DMS 273 (cell line): ENCODE data around the gene SPATA6.
"Not testable (repeated sequence)": the region's sequence is repeated elsewhere in the genome, so short reads cannot be mapped to it uniquely, and the experiment has no call there.

Experiments used
- DNase-seq: peaks from one replicate; lab custom pipeline; 2025; ENCODE audit not compliant: unreplicated experiment; lab: John Stamatoyannopoulos, UW

SPATA6 gene

DNA sequence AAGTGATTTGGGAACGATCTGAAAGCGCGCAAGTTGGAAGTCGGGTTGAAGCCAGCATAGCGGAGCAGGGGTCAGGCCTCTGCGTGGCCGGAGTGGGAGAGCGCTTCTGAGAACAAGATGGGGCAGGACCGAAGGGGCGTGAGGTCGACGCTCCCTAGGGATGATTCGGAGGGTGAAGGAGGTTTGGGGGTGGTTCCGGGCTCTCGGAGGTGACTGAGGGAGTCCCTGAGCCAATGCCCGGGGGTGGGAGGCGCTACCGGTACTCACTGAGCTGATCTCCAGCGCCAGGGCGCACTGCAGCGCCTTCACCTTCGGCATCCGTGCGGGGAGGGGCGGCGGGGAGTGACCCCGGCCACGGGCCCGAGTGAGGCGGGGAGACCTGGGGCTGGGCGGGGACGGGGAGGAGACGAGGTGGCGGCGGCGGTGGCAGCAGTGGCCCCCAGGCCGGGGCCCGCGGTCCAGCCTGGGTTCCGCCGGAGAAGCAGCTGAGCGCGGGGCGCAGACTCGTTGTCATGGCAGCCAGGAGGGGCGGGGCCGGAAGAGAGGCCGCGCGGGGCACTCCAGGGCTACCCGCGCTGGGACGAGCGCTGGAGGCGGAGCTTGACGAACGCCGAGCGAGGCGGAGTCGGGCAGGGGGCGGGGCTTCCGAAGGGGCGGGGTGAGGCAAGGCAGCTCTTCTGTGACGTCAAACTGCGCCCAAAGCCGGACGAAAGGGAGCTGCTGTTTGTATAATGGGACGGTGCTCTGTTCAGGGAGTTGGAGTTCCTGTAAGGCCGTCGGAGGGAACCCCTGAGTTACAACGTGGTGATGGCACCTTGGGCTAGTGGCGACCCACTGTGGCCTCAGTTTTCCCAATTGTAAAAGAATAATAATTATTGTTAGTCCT is at the start of gene SPATA6:
TSS of gene SPATA6 (minus strand) at position 514 of the 886 bp plus-strand sequence. CDS start at position 318, 196 bp downstream.
- DNase-seq, result peak; percentile 98

DNA sequence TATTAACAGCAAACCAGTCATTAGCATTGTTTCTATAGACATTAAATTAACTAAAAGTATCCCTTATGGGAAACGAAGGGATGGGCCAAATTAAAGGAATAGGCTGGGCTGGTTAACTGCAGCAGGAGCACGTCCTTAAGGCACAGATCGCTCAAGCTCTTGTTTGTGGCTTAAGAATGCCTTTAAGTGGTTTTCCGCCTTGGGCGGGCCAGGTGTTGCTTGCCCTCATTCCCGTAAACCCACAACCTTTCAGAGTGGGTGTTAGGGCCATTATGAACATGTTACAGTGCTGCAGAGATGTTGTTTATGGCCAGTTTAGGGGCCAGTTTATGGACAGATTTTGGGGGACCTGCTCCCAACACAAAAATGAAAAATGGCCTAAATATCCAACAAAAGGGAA is 47.9 kb upstream of the SPATA6 start:
- DNase-seq, result not testable (repeated sequence)

DNA sequence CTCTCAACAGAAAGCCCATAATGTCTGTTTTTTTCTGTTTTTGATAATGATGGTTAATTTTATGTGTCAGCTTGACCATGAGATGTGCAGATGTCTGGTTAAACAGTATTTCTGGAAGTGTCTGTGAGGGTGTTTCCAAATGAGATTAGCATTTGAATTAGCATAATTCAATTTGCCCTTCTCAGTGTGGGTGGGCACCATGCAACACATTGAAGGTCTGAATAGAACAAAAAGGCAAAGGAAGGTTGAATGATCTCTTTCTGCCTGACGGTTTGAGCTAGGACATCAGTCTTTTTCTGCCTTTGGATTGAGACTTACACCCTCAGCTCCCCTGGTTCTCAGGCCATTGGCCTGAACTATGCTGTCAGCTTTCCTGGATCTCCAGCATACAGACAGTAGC is 34.9 kb upstream of the SPATA6 start:
- DNase-seq, result no peak

DNA sequence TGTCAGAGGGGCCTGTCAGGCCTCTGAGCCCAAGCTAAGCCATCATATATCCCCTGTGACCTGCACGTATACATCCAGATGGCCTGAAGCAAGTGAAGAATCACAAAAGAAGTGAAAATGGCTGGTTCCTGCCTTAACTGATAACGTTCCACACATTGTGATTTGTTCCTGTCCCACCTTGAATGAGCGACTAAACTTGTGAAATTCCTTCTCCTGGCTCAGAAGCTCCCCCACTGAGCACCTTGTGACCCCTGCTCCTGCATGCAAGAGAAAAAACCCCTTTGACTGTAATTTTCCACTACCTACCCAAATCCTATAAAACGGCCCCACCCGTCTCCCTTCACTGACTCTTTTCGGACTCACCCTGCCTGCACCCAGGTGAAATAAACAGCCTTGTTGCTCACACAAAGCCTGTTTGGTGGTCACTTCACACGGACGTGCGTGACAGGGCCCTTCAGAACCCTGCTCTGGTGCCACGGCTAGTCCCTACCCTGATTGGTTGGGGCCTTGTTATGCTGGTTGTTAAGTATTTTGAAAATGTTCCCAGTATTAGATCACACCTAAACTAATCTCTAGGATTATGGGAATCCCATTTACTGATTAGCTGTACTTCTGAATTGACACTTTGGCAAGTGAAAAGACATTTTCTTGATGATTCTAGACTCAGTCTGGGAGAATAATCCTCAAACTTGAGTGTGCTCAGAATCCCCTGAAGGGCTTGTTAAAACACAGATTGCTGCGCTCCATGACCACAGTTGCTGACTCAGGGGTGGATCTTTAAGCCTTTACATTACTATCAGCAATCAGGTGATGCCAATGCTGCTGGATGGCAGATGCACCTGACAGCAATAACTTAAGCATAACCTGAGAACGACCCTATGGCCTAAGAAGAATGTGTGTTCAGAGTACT is 28.8 kb upstream of the SPATA6 start:
- no peak for DNase-seq

DNA sequence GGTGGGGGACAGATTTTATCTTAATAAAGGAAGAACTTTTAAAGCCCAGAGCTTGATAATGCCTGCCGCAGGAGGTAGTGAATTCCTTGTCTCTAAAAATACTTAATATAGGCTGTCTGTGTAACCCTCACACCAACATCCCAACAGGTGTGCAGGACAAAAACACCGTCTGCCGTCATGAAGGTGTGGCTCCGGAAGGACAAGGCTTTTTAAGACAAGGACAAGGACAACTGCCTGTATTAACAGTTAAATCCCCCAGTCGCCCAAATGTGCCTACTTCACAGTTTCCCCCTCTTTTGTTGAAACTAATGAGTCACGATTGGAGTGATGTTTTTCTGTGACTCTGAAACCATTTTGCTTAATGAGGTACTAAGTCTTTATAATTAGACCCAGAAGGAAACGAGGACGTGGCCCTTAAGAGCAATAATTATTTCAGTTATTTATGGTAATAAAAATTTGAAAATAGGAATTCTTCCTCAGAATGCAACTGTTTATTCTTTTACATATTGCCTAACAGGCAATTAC is 27.3 kb upstream of the SPATA6 start:
- DNase-seq, result no peak

DNA sequence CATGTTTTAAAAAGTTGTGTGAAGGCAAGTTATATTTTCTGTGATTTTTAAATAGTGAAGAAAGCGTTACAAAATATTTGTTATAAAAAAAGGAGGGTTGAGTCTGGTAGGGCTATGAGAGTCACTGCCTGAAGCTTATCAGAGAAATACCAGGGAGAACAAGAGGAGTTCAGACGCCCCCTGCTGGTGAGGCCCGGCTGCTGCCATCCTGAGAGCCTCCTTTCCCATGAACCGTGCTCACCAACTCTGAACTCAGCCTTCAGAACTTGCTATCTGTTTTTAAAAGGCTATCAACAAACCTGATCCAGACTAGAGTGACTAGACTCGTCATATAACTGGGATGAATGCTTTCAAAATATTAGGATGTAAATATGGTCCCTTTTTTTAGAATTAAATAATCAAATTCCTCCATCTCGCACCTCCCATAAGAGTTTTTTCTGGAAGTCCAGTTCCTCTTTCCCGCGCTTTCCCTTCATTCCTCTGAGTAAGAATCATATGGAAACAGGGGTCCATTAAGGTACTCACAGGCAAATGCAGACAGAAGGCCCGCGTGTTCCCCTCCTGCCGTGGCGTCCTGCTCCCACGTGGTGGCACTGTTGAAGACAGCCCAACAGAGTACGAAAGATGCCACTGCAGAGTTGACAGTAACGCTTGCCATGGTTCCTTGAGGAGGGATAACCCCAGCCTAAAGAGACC is 26.2 kb upstream of the SPATA6 start:
- DNase-seq, result peak; percentile 84

DNA sequence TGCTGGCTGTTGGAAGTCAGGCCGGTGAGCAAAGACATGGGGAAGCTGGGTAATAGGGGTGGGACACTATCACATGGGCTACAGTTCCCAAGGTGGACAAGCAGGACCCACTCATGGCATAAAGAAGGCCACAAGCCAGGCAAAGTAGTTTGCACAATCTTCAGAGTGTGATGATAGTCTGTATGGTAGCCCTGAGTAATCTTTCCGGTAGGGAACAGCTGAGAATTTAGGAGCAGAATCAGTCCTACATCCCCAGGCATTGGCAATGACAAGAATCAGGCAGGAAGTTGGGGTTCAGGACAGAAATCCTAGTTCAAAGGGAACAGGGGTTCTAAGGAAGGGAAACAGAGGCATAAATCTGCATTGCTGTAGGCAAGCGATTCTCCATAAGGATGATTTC is 23.9 kb upstream of the SPATA6 start:
- no peak for DNase-seq

DNA sequence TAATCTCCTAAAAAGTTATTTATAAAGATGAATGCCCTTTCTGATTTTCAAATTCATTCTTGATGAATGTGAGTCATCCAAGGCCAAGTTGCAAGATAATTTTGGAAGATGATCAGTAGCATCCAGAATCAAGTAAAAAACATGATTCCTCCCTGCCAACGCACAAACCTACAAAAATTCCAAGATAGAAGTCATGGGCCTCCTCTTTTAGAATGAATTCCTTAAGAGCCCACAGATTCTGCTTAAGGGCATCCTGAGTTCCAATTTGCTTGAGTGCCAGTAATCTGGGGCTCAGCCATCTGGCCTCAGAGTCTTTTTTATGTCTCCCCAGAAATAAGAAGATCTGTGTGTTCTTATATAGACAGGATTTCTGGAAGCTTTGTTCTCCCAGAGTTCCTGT is 23.2 kb upstream of the SPATA6 start:
- no peak for DNase-seq

DNA sequence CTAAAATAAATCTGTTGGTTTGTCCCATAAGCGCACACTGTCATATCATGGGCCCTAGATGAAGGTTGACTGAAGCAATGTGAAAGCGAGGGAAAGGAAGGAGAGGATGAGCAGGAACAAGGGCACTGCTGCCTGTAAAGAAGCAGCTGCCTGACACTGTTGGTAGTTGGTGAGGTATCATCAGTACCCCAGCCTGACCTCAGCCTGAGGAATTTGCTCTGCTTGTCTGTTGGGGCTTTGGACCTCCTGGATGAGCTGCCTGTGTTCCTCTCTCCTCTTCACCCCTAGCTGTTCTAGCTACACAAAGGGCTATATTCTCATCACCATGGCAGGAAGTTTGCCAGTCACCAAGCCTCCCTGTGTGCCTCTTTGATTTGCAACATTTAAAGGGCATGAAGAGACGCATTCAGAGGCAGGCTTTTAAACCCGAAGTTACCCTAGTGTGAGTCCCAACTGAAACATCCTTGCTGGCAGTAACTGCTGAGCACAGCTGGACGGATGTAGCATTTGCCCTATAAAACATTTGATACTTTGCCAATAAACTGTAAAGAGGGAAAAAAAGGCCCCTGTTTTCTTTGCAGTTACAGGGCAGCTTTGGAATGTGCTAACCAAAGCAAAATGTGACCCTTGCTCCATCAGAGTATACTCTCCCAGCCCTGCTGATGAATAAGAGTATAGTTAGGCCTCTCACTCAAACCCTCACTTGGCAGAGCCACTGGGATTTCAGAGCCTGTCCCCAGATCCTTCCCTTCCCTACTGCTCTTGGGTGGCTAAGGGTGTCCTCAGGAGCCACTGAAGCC is 22.2 kb upstream of the SPATA6 start:
- DNase-seq, result peak; percentile 34

DNA sequence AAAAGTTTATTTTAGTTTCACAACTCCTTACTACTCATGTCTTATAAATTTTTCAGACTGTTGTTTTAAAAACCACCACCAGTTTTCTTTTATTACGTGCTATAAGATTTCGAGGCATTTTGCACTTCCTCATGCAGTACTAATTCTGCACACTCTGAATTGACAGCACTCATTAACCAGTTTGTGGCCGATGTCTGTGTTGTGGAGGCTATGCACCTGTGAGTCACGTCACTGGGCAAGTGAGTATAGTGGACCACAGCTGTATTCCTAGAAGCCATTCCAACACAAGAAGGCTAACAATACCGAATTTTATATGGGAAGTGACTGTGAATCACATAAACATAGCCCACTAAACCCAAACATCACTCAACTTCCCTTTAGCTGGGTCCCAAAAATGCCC is 21.0 kb upstream of the SPATA6 start:
- DNase-seq, result no peak

DNA sequence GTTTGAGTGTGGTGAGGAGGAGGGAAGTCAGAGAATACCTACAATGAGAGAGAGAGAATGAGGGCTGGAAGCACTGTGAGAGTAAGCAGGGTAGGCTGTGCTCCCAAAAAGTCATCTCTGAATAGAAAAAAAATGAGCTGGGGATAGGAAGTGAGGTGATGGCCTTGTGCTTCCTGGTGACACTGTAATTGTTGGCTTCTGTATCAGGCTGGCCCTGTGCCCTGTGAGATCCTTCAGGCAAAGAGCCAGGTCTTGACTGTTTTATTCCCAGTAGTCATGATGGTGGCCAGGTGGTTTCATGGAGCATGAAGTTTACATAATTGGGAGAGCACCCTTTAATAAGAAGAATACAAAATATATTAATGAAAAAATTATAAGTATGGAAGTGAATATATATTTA is 20.4 kb upstream of the SPATA6 start:
- DNase-seq, result peak; percentile 44

DNA sequence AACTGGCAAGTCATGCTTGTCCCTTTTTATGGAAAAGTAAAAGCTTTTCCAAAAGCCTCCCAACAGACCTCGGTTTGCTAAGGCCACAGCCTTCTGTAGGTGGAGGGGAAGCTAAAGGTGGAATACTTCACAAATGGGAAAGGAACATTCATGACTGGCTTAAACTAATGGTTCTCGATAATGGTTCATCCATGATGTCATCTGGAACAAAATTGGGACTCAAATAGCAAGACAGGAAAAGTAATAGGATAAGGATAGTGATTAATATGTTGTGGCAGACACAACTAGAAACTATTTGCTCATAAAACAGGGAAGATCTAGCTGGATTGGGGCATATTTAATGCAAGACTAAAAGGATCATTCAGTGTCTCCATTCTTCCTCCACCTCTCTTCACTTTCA is 16.7 kb upstream of the SPATA6 start:
- no peak for DNase-seq

DNA sequence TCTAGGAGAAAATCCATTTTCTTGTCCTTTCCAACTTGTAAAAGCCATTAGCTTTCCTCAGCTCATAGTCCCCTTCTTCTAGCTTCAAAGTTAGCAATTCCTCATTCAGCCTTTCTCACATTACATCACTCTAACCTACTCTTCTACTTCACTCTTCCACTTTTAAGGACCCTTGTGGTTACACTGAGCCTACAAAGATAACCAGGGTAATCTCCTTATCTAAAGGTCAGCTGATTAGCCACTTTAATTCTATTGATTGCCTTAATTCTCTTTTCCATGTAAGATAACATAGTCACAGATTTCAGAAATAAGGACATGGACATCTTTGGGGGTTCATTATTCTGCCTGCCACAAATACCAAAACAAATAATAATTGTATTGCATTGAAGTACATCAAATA is 8.5 kb upstream of the SPATA6 start:
- no peak for DNase-seq

DNA sequence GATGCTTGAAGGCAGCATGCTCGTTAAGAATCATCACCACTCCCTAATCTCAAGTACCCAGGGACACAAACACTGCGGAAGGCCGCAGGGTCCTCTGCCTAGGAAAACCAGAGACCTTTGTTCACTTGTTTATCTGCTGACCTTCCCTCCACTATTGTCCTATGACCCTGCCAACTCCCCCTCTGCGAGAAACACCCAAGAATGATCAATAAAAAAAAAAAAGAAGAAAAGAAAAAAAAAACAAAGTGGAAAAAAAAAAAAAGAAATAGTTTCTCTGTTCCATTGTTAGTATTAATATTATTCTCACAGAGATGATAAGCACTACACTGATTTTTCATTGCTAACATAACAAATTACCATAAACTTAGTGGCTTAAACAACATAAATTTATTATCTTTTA is 8.0 kb upstream of the SPATA6 start:
- DNase-seq, result not testable (repeated sequence)

DNA sequence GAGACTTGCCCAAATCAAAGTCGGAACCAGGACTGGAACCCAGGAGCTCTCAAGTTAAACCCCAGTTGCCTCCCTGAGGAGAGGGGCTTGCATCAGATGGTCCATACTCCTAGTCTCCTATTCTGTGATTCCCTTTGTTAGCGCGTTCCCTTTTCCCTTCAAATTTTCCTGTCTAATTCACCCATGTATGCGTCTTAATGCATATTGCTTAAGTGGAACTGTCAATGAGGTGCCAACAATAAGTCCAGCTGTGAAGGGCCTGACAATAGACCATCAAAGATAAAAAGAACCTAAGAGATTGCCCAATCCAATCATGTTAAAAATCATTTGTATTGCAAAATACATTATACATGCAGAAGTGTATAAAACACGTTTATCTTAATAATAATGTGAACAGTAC is 634 bp upstream of the SPATA6 start:
- peak; percentile 48 for DNase-seq

DNA sequence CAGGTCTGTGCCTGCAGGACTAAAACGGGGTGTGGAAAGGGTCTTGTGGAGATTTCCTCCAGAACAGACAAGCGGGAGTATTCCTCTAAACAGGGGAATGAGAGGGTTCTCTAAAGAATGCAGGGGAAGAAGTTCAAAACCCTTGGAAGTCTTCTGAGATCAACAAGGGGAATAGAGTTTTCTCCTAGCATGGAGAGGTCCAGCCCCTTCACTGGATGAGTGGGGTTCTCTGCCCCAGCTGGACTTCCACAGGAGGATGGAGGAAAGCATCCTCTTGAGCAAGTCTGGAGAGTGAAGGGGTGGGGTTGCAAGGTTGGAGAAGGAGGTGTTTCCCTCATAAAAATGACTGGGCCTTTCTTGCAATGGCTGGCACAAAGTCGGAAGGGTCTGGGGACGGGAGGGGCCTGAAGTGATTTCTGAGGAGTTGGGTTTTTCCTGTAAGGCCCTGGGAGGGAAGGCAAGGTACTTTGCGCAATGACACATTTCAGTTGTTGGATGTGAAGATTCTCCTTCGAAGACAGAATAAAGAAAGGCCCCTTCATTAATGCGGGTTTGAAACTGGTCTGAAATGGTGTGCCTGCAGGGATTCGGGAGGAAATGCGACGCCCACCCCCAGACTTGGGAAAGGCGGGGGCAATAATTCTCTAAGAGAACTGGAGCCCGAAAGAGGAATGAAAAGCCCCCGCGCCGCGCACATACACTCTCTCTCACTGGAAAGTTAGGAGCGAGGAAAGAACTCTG is 884 bp downstream of the SPATA6 start:
- no peak for DNase-seq

DNA sequence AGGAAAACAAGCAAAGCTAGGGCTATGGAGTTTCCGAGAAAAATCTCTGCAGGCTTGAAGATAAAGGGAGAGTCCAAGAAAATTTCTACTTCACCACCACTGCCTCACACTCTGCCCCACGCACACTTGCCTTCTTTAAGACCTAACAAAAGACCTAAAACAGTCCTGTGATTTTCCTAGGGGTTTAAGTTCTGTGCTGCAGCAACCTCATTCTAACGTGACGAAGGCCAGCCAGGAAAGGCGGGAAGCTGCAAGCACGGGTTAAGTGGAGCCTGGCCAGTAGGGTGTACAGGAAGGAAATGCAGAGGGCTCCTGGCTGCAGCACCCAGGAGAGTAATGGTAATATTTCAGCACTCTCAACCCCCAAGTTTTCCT is 1.5 kb downstream of the SPATA6 start:
- peak; percentile 34 for DNase-seq

DNA sequence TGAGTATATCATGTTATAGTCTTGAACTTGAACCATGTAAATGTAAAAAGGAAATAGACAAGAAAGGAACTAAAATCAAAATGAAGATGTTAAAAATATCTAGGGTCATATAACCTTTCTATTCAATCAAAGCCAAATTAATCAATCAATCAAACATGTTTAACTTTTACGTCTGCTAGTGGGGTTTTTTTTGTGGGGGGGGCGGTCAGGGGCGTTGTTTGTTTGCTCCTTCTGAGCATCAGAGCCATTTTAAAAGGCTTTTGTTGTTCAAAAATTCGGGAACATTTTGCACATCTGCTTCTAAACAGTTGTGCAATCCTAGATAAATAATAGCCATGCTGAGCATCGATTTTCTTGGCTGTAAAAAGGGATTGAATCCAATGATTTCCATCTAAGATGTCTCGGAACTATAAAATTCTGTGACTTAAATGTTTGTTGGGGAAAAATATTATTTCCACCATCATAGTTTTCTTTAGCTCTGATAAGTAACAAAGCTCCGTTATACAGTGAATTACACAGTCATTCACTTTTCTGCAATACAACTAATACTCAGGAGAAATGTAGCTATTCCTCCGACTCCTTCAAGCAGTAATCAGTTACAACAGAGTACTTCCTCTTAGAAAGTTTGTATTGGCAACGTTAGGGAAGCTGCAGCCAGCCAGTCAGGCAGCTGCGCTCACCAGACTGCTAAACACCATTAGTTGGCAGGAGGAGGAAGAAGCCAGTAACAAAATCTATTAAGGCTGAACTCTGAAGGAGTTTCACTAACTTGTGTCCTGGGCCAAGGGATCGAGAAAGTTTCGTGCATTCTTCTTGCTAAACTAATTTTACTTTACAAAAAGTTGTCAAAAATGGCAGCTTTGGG is 2.2 kb downstream of the SPATA6 start:
- peak; percentile 11 for DNase-seq

DNA sequence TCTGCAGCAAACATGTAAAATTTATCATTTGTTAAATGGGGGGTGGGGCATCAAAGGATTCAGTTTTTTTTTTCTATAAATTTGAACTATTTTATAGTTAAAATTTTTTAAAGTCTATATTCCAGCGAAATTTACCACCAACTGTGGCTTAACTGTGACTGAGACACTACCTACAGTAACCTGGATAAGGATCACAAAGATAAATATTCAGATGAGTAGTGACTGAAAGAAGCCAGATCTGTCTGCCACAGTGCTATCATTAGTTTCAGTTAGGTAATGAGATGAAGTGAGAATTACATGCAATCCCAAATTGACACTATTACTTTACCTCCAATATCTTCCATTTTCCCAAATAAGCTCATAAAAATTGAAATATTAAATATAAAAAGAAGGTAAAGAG is 5.4 kb downstream of the SPATA6 start:
- no peak for DNase-seq
